A549 (cell line): ENCODE results near the gene PAN2. TPM values are rescaled to one million over a fixed set of nuclear protein-coding genes. Genes with fewer than 3 reads are reported as not detected.

Experiments
- ATAC-seq, 2 experiments: fragments of 200-7000 bp in 1 of 2; fragments of >200 bp in 1 of 2; cut with Nextera tagmentation in 1 of 2; cut with Tn5 transposase in 1 of 2; 3 replicates each; pipeline versions ENCODE4 v1.8.0 to v1.9.1; 2018 to 2020; ENCODE audit warnings: mild to moderate bottlenecking in 1 of 2, moderate library complexity in 1 of 2
- CTCF ChIA-PET: fragments of 300-600 bp; sonication (Branson Sonifier 250); formaldehyde crosslinking; extraction: SDS; loops from one replicate; lab custom pipeline; 2021; ENCODE audit warnings: antibody characterized with exemption, inconsistent platforms; lab: Yijun Ruan, JAX
- POLR2A ChIA-PET: fragments of 350-600 bp; formaldehyde crosslinking; extraction: SDS; loops from one replicate; lab custom pipeline; 2021; ENCODE audit warnings: antibody characterized with exemption, inconsistent platforms; lab: Yijun Ruan, JAX
- DNase-seq, 2 experiments: peaks; one replicate each; pipeline versions ENCODE4 v3.0.0 to v3.0.0-alpha.2; 2011 to 2016; ENCODE audit warnings: low read depth in 1 of 2, low spot score in 1 of 2
- FAIRE-seq: peaks from 2 replicates; lab custom pipeline; 2011; peaks lifted over from hg19 to GRCh38; lab: Jason Lieb, UNC
- H3K27ac ChIP-seq, 2 experiments: fragments of >200 bp; sonication (Bioruptor Twin); formaldehyde crosslinking; 3 replicates each; pipeline ENCODE4 v1.5.1; 2016 to 2017
- H3K4me1 ChIP-seq: fragments of >200 bp; sonication (Bioruptor Twin); formaldehyde crosslinking; 3 replicates; pipeline ENCODE4 v1.6.1; 2016
- H3K4me2 ChIP-seq: fragments of >200 bp; sonication (Bioruptor Twin); formaldehyde crosslinking; 3 replicates; pipeline ENCODE4 v1.6.1; 2016
- H3K4me3 ChIP-seq: fragments of >200 bp; sonication (Bioruptor Twin); formaldehyde crosslinking; 3 replicates; pipeline ENCODE4 v1.5.1; 2016
- H3K9me3 ChIP-seq: fragments of >200 bp; sonication (Bioruptor Twin); formaldehyde crosslinking; 3 replicates; pipeline ENCODE4 v1.6.1; 2016
- CBX2 ChIP-seq: fragments of 200-600 bp; sonication (generic); IDR thresholded peaks from 2 replicates; pipeline ENCODE4 v1.6.1; 2016; ENCODE audit warnings: low read depth, mild to moderate bottlenecking, borderline replicate concordance
- CBX8 ChIP-seq: fragments of 200-600 bp; sonication (generic); IDR thresholded peaks from 2 replicates; pipeline ENCODE4 v1.6.1; 2016
- CHD4 ChIP-seq: fragments of 200-600 bp; sonication (generic); IDR thresholded peaks from 2 replicates; pipeline ENCODE4 v1.6.1; 2016; ENCODE audit warnings: antibody characterized with exemption, mild to moderate bottlenecking, borderline replicate concordance
- FOSL2 ChIP-seq, 2 experiments: fragments of 450-650 bp in 1 of 2; fragments of >200 bp in 1 of 2; sonication (Bioruptor Twin) in 1 of 2; formaldehyde crosslinking; IDR thresholded peaks; 2 replicates each; pipeline versions ENCODE4 v1.5.0 to v1.6.1; 2016 to 2020; ENCODE audit warnings: mild to moderate bottlenecking in 1 of 2, moderate library complexity in 1 of 2
- HEYL ChIP-seq: fragments of 250-450 bp; sonication (Bioruptor Pico); IDR thresholded peaks from 2 replicates; pipeline ENCODE4 v1.8.0; 2021; ENCODE audit warnings: mild to moderate bottlenecking, moderate library complexity
- HOXA7 ChIP-seq: fragments of 250-450 bp; sonication (Bioruptor Pico); IDR thresholded peaks from 2 replicates; pipeline ENCODE4 v1.5.0; 2020; ENCODE audit warnings: mild to moderate bottlenecking, moderate library complexity
- HOXB5 ChIP-seq: fragments of 250-450 bp; sonication (Bioruptor Pico); IDR thresholded peaks from 2 replicates; pipeline ENCODE4 v1.5.0; 2020; ENCODE audit warnings: mild to moderate bottlenecking, moderate library complexity
- JUNB ChIP-seq: fragments of >200 bp; sonication (Bioruptor Twin); formaldehyde crosslinking; IDR thresholded peaks from 2 replicates; pipeline ENCODE4 v1.6.1; 2016
- KDM1A ChIP-seq: fragments of 200-600 bp; sonication (generic); IDR thresholded peaks from 2 replicates; pipeline ENCODE4 v1.6.1; 2016; ENCODE audit warnings: low read depth, mild to moderate bottlenecking
- KDM5A ChIP-seq: fragments of 200-600 bp; sonication (generic); IDR thresholded peaks from 2 replicates; pipeline ENCODE4 v1.6.1; 2016; ENCODE audit warnings: antibody characterized with exemption, mild to moderate bottlenecking
- MYC ChIP-seq: IDR thresholded peaks from 2 replicates; pipeline ENCODE4 v1.6.1; 2012; ENCODE audit warnings: mild to moderate bottlenecking, inconsistent platforms, low read length, improper control_type of control experiment, borderline replicate concordance
- NFE2L2 ChIP-seq: fragments of 150-350 bp; conservative IDR thresholded peaks from 2 replicates; pipeline ENCODE4 v1.6.1; 2014; ENCODE audit warnings: low read length
- PHF8 ChIP-seq: fragments of 200-600 bp; sonication (generic); IDR thresholded peaks from 2 replicates; pipeline ENCODE4 v1.6.1; 2016; ENCODE audit warnings: low read depth, mild to moderate bottlenecking, antibody characterized with exemption, moderate library complexity, borderline replicate concordance
- POLR2AphosphoS2 ChIP-seq: conservative IDR thresholded peaks from 2 replicates; pipeline ENCODE4 v1.6.1; 2012; ENCODE audit warnings: low read length, improper control_type of control experiment, inconsistent platforms
- RAD21 ChIP-seq, 2 experiments: fragments of >200 bp in 1 of 2; sonication (Bioruptor Twin) in 1 of 2; formaldehyde crosslinking in 1 of 2; IDR thresholded peaks in 1 of 2; conservative IDR thresholded peaks in 1 of 2; 2 replicates in 1 of 2; 3 replicates in 1 of 2; pipeline ENCODE4 v1.6.1; 2012 to 2018; ENCODE audit warnings: inconsistent platforms in 1 of 2
- RARB ChIP-seq: fragments of 250-450 bp; sonication (Bioruptor Pico); IDR thresholded peaks from 2 replicates; pipeline ENCODE4 v1.8.0; 2021; ENCODE audit warnings: mild to moderate bottlenecking, moderate library complexity
- RCOR1 ChIP-seq: fragments of 150-350 bp; IDR thresholded peaks from 2 replicates; pipeline ENCODE4 v1.6.1; 2014; ENCODE audit warnings: antibody characterized with exemption, low read length, low read depth
- RFX5 ChIP-seq: fragments of 450-650 bp; IDR thresholded peaks from 2 replicates; pipeline ENCODE4 v1.7.1; 2014; ENCODE audit warnings: antibody characterized with exemption, mild to moderate bottlenecking, moderate library complexity
- RNF2 ChIP-seq: fragments of 200-600 bp; sonication (generic); IDR thresholded peaks from 2 replicates; pipeline ENCODE4 v1.6.1; 2016; ENCODE audit warnings: low read depth, mild to moderate bottlenecking, antibody characterized with exemption, moderate library complexity, borderline replicate concordance
- SMC3 ChIP-seq: fragments of >200 bp; sonication (Bioruptor Twin); formaldehyde crosslinking; IDR thresholded peaks from 3 replicates; pipeline ENCODE4 v1.6.1; 2018; ENCODE audit warnings: inconsistent platforms
- TFCP2L1 ChIP-seq: fragments of 250-450 bp; sonication (Bioruptor Pico); IDR thresholded peaks from 2 replicates; pipeline ENCODE4 v1.5.0; 2021; ENCODE audit warnings: mild to moderate bottlenecking
- ZC3H11A ChIP-seq: fragments of 450-650 bp; IDR thresholded peaks from 2 replicates; pipeline ENCODE4 v1.6.1; 2014; ENCODE audit warnings: antibody characterized with exemption, mild to moderate bottlenecking
- ZNF302 ChIP-seq: fragments of 250-450 bp; sonication (Bioruptor Pico); IDR thresholded peaks from 2 replicates; pipeline ENCODE4 v1.9.0; 2021; ENCODE audit warnings: inconsistent platforms, mild to moderate bottlenecking, moderate library complexity
- WGBS: methylation state at CpG from one replicate; pipeline ENCODE4 v1.1.6; 2017; ENCODE audit errors: missing lambda C conversion rate; 5-methylcytosine and 5-hydroxymethylcytosine counted together
- polyA plus RNA-seq, 4 experiments: library from polyadenylated mRNA; depleted of rRNA in 3 of 4; stranded (reverse); fragments of >200 nt; fragmentation: RNase III in 1 of 4; extraction: RNeasy Plus Mini Kit Qiagen cat#74134 plus additional on column Dnase treatment in 1 of 4; gene quantifications; 2 replicates in 3 of 4; 3 replicates in 1 of 4; pipeline ENCODE4 v1.2.3, GENCODE V29; 2011 to 2017
- TF ChIP-seq, protein P1 (sequence below): IDR thresholded peaks from 2 replicates; pipeline ENCODE4 v1.6.1; 2012; ENCODE audit warnings: low read depth, borderline replicate concordance
- TF ChIP-seq, protein P2 (sequence below): IDR thresholded peaks from 2 replicates; pipeline ENCODE4 v1.6.1; 2012
- TF ChIP-seq, protein P3 (sequence below): fragments of 200-600 bp; sonication (generic); IDR thresholded peaks from 2 replicates; pipeline ENCODE4 v1.6.1; 2016; ENCODE audit warnings: antibody characterized with exemption, mild to moderate bottlenecking, moderate library complexity

Gene PAN2
- polyA plus RNA-seq, 2 of the 4 experiments (the other 2 are of a cell fraction) = 30.0 to 66.8 TPM

DNA sequence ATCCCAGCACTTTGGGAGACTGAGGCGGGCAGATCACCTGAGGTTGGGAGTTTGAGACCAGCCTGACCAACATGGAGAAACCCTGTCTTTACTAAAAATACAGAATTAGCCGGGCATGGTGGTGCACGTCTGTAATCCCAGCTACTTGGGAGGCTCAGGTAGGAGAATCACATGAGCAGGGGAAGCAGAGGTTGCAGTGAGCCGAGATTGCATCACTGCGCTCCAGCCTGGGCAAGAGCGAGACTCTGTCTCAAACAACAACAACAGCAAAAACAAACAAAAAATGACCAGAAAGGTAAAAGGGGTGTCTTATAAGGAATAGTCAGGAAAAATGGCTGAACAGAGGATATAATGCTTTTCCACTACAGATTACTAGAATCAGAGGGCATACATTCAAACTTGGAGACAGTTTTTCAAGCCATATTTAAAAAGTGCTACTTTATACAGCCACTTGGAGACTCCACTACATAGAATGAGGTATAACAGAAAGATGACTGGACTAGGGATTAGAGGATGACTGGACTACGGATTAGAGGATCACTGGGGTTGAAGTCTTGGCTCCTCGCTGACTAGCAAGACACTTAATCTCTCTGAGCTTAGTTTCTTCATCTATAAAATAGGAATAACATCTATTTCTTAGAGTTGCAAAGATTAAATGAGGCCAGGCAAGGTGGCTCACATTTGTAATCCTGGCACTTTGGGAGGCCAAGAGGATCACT lies 28.8 kb downstream of the PAN2 start:
- WGBS = 92% methylated on average over 8 of the region's 8 CpGs
- no peak for FAIRE-seq

DNA sequence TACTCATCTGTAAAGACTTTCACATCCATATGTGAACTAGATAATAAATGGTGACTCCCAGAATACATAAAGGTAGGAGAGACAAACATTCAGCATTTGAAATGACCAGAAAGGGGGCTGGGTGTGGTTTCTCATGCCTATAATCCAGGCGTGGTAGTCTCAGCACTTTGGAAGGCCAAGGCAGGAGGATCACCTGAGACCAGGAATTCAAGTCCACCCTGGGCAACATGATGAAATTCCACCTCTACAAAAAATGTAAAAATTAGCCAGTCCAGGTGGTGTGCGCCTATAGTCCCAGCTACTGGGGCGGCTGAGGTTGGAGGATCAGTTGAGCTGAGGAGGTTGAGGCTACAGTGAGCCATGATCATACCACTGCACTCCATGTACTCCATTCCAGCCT lies 29.5 kb downstream of the PAN2 start:
- POLR2A ChIA-PET = no interaction called here
- H3K4me3 ChIP-seq = no peak overlapping the region
- ATAC-seq (no peak), FAIRE-seq (no peak), DNase-seq (no peak)
- peaks cover 6% of the 10 kb centered on the region; the same call in 2 of the 3 replicates for H3K4me1 ChIP-seq
- CTCF ChIA-PET = interaction anchor here (0.9 to 1.4 kb wide), 3 partner anchors 10 to 81 kb away, joined by 3 to 4 read pairs (median 4); partner anchors contain the start of gene CNPY2
- no peak overlapping the region for H3K4me2 ChIP-seq
- H3K27ac ChIP-seq = no peak overlapping the region
- no peaks in the 10 kb centered on the region for H3K9me3 ChIP-seq
- WGBS = 98% methylated on average over 3 of the region's 3 CpGs
- TF ChIP-seq CHD4 = no peak
- no peak for TF ChIP-seq RARB
- no peak for TF ChIP-seq RCOR1
- TF ChIP-seq KDM1A = no peak
- no peak for TF ChIP-seq FOSL2 (IDR thresholded peaks at IDR 0.05)
- TF ChIP-seq FOSL2 (CRISPR knock-in tag; IDR thresholded peaks at IDR 0.05) = no peak
- TF ChIP-seq RAD21 (conservative IDR thresholded peaks at IDR 0.05 in 1 of 2, IDR thresholded peaks at IDR 0.05 in 1 of 2) = no peak
- no peak for TF ChIP-seq CBX8
- TF ChIP-seq RNF2 = no peak
- TF ChIP-seq, protein P1, sequence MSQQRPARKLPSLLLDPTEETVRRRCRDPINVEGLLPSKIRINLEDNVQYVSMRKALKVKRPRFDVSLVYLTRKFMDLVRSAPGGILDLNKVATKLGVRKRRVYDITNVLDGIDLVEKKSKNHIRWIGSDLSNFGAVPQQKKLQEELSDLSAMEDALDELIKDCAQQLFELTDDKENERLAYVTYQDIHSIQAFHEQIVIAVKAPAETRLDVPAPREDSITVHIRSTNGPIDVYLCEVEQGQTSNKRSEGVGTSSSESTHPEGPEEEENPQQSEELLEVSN = no peak
- no peak for TF ChIP-seq HEYL (CRISPR knock-in tag)
- no peak for TF ChIP-seq HOXB5
- TF ChIP-seq ZC3H11A = no peak
- TF ChIP-seq, protein P2, sequence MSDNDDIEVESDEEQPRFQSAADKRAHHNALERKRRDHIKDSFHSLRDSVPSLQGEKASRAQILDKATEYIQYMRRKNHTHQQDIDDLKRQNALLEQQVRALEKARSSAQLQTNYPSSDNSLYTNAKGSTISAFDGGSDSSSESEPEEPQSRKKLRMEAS = no peak
- no peak for TF ChIP-seq JUNB
- no peak for TF ChIP-seq CBX2
- TF ChIP-seq HOXA7 (CRISPR knock-in tag) = no peak

More for the DNA sequence above, 28.8 kb downstream of the PAN2 start:
- Histone ChIP-seq H3K9me3 (no peaks in the 10 kb centered on the region), H3K4me1 (peaks cover 6% of the 10 kb centered on the region; the same call in 2 of the 3 replicates), H3K4me2 (no peak overlapping the region), H3K27ac (no peak overlapping the region), H3K4me3 (no peak overlapping the region)
- TF ChIP-seq MYC (no peak), RARB (no peak), POLR2AphosphoS2 (no peak), RFX5 (no peak), RNF2 (no peak), ZC3H11A (no peak), PHF8 (no peak), RCOR1 (no peak), KDM5A (no peak), NFE2L2 (no peak), ZNF302 (CRISPR knock-in tag) (no peak), FOSL2 (IDR thresholded peaks at IDR 0.05) (no peak), FOSL2 (CRISPR knock-in tag; IDR thresholded peaks at IDR 0.05) (no peak), SMC3 (no peak), TFCP2L1 (CRISPR knock-in tag) (no peak), HOXB5 (no peak)
- TF ChIP-seq, protein P3, sequence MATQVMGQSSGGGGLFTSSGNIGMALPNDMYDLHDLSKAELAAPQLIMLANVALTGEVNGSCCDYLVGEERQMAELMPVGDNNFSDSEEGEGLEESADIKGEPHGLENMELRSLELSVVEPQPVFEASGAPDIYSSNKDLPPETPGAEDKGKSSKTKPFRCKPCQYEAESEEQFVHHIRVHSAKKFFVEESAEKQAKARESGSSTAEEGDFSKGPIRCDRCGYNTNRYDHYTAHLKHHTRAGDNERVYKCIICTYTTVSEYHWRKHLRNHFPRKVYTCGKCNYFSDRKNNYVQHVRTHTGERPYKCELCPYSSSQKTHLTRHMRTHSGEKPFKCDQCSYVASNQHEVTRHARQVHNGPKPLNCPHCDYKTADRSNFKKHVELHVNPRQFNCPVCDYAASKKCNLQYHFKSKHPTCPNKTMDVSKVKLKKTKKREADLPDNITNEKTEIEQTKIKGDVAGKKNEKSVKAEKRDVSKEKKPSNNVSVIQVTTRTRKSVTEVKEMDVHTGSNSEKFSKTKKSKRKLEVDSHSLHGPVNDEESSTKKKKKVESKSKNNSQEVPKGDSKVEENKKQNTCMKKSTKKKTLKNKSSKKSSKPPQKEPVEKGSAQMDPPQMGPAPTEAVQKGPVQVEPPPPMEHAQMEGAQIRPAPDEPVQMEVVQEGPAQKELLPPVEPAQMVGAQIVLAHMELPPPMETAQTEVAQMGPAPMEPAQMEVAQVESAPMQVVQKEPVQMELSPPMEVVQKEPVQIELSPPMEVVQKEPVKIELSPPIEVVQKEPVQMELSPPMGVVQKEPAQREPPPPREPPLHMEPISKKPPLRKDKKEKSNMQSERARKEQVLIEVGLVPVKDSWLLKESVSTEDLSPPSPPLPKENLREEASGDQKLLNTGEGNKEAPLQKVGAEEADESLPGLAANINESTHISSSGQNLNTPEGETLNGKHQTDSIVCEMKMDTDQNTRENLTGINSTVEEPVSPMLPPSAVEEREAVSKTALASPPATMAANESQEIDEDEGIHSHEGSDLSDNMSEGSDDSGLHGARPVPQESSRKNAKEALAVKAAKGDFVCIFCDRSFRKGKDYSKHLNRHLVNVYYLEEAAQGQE = no peak
- TF ChIP-seq, protein P1 = no peak
- CTCF ChIA-PET = interaction anchor here (0.9 to 1.4 kb wide), 3 partner anchors 10 to 82 kb away, joined by 3 to 4 read pairs (median 4); partner anchors contain the start of gene CNPY2
- POLR2A ChIA-PET = no interaction called here
- DNase-seq = no peak
- no peak for ATAC-seq
